NCI-H146 treated with DMSO at 0.1 percent for 48 hours (cell line): Measurements from ENCODE around the gene ARF3.

ENCODE experiments used
- DNase-seq: peaks from one replicate; lab custom pipeline; 2025; ENCODE audit not compliant: unreplicated experiment; lab: John Stamatoyannopoulos, UW

Gene ARF3

DNA sequence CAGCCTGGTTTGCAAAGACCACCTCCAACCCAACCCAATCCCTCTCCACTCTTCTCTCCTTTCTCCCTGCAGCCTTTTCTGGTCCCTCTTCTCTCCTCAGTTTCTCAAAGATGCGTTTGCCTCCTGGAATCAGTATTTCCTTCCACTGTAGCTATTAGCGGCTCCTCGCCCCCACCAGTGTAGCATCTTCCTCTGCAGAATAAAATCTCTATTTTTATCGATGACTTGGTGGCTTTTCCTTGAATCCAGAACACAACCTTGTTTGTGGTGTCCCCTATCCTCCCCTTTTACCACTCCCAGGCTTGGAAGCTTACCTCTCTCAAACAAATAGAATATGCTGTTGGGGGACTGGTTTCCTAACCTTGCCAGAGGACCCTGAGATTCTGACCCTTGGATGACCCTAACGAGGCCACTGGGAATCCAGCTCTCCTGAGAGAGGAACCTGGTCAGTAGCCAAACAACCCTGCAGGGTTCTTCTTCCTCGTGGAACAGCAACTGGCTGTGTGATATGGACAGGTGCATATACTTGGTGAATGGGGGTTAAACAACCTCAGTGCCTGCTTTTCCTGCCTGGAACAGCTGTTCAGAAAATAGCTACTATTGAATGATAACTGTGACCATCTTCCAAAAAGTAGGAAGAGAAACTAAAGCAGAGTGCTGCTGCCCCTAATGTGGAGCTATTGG lies 25.3 kb upstream of the ARF3 start:
- no peak for DNase-seq

DNA sequence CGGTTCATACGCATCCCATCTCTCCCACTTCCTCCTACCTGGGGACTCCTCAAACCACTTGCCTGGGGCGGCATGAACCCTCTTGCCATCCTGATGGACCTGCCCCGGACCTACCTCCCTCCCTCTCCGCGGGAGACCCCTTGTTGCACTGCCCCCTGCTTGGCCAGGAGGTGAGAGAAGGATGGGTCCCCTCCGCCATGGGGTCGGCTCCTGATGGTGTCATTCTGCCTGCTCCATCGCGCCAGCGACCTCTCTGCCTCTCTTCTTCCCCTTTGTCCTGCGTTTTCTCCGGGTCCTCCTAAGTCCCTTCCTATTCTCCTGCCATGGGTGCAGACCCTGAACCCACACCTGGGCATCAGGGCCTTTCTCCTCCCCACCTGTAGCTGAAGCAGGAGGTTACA lies 24.5 kb upstream of the ARF3 start:
- DNase-seq, result no peak

DNA sequence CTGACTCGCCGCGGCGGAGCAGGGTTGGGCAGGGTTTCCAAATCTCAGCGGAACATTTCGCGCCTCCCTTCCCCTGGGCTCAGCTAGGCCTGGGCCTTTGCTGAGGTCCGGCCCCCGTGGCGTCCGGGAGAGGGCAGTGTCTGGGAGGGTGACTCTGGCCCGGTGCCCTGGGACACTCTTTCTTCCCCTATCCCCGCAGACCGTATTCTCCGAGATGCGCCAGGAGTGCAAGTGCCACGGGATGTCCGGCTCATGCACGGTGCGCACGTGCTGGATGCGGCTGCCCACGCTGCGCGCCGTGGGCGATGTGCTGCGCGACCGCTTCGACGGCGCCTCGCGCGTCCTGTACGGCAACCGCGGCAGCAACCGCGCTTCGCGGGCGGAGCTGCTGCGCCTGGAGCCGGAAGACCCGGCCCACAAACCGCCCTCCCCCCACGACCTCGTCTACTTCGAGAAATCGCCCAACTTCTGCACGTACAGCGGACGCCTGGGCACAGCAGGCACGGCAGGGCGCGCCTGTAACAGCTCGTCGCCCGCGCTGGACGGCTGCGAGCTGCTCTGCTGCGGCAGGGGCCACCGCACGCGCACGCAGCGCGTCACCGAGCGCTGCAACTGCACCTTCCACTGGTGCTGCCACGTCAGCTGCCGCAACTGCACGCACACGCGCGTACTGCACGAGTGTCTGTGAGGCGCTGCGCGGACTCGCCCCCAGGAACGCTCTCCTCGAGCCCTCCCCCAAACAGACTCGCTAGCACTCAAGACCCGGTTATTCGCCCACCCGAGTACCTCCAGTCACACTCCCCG lies 23.9 kb upstream of the ARF3 start:
- no peak for DNase-seq

DNA sequence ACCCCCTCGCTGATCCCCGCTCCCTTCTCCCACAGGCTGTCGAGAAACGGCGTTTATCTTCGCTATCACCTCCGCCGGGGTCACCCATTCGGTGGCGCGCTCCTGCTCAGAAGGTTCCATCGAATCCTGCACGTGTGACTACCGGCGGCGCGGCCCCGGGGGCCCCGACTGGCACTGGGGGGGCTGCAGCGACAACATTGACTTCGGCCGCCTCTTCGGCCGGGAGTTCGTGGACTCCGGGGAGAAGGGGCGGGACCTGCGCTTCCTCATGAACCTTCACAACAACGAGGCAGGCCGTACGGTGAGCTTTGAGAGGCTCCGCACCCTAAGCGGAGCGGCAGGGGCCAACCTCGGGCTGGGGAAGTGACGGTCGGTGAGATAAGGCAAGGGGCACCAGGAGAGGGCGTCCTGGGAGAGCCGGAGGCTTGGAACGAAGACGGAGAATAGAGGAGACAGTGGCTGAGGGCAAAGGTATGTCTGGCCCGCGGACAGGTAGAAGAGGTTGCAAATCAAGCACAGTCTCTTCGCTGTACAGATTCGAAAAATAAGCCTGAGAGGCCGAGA lies 23.2 kb upstream of the ARF3 start:
- DNase-seq, result no peak

DNA sequence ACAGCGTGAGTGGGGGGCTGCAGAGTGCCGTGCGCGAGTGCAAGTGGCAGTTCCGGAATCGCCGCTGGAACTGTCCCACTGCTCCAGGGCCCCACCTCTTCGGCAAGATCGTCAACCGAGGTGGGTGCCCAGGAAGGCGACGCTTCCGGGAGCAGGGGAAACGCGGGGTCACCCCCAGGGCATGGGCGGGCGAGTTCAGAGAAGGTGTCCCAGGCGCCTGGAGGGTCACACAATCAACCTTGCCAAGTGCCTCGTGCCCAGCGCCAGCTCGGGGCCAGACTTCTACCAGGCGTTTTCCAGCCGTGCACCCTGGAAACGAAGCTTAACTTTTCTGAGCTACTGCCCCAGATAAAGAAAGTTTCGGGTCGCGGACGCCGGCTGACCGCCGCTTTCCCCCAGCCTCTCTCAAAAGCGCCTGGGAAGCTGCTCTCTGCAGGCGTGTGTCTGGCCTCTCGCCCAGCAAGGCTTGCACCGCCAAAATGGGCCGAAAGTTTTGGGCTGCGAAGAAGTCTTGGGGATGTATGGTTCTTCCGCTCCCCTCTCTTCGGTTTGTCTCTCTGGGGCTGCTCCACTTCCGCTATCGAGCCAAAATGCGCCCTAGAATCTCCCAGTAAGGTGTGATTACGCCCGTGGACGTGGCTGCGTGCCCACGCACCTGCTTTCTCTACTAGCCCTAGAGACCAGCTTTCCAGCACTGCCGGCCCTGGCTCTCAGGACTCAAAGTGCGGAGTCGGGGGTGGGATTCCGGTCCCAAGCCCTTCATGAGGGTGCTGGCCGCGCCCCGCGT lies 22.5 kb upstream of the ARF3 start:
- no peak for DNase-seq

DNA sequence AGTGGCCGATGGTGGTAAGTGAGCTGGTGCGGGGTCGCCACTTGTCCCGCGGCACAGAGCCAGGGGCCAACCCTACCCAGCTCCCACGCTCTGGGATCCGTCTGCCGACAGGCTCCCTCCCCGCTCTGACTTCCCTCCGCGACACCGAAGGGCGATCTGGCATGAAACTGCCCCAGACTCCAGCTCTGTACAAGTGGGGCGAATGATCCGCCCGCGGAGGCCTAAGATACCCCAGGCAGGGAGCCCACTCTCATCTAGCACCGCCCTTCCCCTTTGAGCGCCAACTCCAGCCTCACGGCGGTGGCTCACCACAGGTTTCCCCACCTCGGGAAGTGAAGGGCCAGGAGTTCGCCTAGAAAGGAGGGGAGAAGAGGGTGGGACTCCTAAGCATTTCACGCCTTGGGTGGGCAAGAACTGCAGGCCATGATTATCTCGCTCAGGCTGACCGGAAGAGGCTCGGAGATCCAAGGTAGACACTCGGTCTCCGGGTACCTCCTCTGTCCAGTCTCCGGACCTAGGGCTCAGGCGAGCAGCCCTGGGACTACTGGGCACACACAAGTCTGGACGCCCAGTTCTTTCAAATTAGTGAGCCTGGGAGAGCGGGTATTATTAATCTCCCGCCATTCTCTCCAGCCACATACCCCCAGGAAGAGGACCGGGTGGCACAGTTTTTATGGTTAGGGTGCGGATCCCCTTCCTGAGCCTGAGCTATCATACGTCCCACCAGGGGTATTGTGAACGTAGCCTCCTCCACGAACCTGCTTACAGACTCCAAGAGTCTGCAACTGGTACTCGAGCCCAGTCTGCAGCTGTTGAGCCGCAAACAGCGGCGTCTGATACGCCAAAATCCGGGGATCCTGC lies 21.7 kb upstream of the ARF3 start:
- DNase-seq, result no peak

DNA sequence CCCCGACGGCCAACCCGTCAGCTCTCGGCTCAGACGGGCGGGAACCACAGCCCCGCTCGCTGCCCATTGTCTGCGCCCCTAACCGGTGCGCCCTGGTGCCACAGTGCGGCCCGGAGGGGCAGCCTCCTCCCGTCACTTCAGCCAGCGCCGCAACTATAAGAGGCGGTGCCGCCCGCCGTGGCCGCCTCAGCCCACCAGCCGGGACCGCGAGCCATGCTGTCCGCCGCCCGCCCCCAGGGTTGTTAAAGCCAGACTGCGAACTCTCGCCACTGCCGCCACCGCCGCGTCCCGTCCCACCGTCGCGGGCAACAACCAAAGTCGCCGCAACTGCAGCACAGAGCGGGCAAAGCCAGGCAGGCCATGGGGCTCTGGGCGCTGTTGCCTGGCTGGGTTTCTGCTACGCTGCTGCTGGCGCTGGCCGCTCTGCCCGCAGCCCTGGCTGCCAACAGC lies 21.0 kb upstream of the ARF3 start, which contains the start of gene WNT1:
Gene WNT1 (plus strand): TSS at position 32 of the 450 bp plus-strand sequence. CDS start 329 bp downstream, at position 361.
- DNase-seq, result no peak

DNA sequence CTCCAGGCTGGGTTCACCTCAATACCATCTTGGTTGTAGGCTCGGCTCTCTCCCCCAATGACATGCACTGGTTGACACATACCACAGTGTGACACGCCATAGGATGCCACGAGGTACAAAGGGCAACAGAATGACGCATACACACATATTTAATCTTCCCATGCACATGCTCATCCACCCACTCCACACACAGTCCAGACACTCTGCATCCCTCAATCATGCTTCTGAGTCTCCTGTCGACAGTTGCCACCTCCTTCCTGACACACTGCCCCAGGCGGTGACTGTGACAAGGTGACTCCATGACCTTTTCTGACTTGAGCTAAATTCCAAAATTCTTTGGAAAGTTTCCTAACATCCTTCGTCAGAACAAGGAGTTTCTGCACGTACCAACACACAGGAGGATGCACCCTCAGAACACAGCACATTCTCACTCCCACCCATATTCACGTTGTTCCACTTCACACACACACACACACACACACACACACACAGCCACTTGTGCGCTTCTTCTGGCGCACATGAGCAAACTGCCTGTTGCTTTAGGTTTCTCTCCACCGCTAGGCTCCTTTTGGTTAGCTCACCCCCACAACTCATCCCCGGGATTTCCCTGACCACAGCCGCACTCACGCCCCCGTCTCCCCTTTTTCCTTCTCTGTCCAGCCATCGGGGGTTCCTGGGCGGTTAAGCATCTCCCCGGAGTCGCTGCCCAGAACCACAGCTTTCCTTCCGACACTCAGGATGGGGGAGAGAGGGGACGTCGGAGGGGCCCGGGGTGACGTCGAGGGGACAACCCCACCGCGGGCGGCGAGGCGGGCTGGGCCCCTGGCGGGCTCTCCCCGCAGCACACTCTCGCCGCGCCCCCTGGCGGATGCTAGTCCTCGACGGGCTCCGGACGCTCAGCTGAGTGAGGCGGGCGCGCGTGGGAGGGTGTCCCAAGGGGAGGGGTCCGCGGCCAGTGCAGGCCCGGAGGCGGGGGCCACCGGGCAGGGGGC lies 20.3 kb upstream of the ARF3 start:
- no peak for DNase-seq

DNA sequence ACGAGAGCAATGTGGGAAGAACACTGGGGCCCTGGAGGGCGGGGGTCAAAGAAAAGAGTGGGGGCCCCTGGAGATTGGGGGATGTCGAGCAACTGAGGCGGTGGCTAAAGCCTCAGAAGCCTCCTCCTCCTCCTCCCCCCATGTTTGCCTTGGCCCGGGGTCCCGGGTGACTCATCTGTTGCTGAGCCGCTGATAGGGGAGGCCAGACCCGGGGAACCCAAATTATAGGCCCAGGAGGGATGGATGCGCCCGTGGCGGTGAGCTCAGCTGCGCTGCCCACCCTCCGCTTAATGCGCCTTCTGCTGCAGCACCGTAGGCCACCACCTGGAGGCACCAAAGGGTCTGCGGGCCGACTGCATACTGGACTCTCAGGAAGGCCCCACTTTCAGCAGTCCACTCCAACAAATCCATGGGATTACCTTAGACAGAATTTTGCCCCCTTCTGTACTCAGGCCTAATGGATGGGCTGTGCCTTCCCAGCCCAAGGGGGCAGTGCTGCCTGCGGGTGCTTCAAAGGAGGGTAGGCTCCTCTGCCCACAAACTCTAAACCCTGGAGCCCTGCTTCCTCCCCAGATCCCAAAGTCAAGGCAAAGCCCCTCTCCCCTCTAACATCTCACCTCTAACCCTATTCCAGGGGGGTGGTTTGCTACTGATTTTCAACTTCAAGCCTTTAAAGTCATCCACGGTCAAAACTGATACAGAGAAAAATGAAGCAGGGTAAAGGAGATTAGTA lies 16.8 kb upstream of the ARF3 start:
- no peak for DNase-seq

DNA sequence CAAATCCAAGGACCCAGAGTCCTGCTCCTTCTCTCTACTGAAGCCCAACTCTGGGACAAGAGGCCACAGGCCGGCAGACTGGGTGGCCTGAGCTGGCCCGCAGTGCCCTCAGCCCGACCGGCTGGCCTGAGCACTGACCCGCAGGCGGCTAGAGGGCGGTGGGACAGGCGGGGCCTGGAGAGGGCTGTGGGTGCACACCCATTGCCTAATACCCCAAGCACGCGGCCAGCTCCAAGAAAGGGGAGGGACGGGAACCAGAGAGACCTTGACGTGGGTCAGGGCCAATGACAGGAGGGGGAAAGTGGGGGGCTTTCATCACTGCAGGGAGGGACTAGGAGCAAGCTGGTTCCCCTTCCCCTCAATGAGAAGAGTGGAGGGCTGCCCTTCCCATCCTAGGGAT lies 16.2 kb upstream of the ARF3 start:
- no peak for DNase-seq

DNA sequence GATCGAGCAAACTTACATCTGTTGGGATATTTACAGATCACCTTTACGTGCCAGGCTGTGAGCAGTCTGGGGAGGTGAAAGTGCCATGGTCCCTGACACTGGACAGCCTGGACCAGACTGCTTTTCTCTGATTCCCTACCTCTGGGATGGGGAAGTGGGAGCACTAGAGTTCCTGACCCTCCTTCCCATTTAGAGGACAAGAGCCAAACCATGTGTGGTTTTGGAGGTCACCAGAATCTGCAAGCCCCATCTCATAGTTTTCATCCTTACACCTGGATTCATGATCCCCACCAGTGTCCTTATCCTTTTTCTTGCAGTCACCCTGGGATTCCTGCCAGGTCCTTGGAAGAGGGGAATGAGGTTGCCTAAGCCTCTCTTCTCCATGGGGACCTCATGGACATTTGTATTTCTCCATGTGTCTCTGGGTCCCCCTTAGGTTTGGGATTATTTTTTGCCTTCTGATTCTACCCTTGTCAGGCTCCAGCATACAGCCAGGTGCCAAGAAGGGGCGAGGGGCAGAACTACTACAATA lies 15.7 kb upstream of the ARF3 start:
- no peak for DNase-seq

DNA sequence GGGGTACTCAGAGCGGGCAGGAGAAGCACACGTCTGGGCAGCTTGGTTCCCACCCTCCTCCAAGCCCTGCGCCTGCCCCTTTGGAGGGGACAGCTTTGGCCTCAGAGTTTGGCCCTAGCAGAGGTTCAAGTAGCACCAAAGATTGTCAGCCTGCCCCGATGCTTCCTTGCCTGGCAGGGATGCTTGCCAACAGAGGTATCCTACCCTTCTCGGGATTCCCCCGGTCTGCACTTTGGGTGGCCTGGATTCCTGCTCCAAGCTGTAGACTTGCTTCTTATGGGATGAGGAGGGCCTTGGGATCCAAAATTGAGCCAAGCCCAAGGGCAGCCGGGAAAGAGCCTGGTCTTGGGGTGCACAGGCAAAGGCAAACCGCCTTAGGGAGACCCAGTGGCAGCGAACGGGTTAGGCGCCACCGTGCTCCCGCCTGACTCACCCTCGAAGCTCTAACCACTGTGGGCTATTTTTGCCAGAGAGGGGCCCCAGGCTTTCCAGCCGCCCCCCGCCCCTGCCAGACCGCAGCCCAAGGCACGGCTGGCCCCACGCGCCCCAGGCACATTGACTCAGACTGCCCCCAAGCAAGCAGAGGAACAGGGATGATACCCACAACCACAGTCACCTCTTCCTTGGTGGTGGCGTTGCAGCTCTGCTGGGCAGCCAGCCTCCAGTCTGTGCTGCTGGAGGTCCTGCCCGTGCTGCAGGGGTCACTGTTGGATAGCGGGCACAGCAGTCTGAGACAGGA lies 15.1 kb upstream of the ARF3 start:
- DNase-seq, result no peak

DNA sequence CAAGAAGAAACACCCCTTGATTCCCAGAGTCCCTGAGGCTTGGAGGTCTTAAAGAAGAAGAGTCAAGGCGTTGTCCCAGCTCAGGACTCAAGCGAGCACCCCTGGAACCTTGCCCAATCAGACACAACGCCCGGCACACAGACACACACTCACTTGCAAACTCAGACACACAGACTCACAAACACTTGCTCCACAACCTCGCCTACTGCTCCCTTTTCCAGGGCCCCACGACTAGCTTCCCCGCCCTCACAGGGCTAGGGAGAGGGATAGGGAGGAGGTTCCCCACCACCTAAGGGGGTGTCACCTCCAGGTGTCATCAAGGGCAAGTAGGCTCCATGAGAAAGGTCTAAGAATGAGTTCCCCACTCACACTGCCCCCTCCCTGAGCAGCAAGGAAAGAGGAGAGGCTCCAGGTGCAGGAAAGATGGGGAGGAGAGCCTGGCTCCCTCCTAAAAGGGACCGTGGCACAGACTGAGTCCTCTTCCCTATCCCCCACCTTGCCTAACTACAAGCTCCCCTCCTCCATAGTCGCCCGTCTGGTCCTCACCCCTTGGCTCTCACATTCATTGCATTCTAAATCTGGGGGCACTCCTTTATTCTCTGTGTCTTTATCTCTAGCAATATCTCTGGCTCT lies 13.5 kb upstream of the ARF3 start:
- no peak for DNase-seq

DNA sequence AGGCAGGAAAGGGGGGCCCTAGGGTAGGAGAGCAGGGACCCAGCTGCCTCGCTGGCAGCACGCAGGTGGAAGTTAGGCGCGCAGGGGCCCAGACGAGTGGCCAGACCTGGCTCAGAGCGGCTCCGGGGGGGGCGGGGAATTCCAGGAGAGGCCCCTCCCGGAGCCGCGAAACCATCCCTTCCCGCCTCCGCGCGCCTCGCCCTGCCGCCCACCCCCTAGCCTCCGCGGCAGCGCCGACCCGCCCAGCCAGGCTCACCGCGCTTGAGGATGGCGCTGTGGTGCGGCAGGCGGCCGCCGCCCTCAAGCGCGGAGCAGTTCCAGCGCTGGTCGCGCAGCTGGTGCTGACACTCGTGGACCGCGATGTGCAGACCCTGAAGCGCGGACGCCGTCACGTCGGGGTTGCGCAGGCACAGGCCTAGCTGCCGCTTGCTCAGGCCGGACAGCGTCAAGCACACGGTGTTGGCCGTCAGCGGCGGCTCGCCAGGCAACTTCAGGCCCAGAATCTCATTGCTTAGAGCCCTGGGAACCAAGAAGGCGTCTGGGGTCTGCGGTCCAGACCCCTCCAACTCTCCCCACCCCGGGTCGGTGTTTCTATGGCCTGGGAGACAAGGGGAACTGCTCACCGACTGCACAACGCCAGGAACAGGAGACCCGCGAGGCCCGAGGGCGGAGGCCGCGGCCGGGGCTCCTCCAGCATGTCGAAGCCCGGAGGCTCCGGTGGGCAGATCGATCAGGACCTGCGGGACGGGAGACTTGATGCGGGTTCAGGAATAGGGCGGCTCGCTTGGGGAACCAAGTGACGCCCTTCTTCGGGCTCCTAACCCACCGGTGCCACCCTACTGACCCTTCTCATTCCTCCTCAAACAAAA lies 12.8 kb upstream of the ARF3 start:
- no peak for DNase-seq

DNA sequence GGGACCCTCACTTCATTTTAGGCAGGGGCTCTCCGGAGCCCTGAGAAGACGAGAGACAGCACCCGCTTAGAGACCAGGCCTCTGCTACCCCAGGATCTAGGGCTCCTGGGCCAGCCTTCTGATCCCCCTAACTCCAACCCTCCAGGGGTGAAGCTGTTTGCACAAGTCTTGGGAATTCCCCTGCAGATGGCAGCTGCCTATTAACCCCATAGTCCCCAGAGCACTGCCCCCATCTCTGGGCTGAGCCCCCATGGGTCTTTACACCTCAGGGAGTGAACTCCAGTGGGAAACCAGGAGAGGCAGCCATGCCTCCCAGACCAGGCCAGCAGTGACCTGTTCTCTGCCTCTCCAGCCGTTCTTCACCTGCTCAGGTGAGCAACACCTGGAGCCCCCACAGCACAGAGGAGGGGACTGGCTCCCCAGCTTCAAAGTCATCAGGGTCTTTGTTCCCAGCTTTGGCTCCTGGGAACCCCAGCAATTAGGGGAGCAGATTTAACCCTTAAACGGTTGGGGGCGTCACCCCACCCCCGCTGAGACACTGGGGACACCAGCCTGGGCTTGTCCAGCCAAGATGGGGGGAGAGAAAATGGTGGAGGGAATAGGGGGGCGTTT lies 12.0 kb upstream of the ARF3 start:
- no peak for DNase-seq

DNA sequence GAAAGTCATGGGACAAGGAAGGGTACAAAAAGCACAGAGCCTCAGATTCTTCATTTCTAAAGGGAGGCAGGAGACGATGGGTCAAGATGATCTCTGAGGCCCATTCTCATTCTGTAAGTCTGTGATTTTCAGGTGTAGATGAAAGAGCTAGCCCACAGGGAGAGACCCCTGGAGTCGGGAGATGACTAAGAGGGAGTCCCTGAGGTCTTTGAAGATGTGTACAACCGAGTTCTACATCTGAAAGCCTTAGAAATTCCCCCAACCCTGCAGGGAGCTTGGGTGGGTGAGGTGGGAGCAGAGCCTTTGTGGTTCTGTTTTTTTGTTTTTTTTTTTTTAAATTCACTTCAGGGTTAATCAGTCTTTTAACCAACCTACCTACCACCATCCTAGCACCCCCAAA lies 11.2 kb upstream of the ARF3 start:
- DNase-seq, result no peak
